GM18505 (cell line): ENCODE measurements around the gene LHFPL2.

ENCODE experiments used
- ATAC-seq: cut with Tn5 transposase; IDR thresholded peaks from one replicate; pipeline ENCODE4 v1.9.1; 2021; ENCODE audit not compliant: unreplicated experiment
- POLR2A ChIP-seq: IDR thresholded peaks from 4 replicates; pipeline ENCODE4 v1.6.1; 2011; ENCODE audit warnings: borderline replicate concordance; ENCODE audit not compliant: insufficient read depth, insufficient read length; ENCODE audit errors: extremely low read depth

LHFPL2 gene

DNA sequence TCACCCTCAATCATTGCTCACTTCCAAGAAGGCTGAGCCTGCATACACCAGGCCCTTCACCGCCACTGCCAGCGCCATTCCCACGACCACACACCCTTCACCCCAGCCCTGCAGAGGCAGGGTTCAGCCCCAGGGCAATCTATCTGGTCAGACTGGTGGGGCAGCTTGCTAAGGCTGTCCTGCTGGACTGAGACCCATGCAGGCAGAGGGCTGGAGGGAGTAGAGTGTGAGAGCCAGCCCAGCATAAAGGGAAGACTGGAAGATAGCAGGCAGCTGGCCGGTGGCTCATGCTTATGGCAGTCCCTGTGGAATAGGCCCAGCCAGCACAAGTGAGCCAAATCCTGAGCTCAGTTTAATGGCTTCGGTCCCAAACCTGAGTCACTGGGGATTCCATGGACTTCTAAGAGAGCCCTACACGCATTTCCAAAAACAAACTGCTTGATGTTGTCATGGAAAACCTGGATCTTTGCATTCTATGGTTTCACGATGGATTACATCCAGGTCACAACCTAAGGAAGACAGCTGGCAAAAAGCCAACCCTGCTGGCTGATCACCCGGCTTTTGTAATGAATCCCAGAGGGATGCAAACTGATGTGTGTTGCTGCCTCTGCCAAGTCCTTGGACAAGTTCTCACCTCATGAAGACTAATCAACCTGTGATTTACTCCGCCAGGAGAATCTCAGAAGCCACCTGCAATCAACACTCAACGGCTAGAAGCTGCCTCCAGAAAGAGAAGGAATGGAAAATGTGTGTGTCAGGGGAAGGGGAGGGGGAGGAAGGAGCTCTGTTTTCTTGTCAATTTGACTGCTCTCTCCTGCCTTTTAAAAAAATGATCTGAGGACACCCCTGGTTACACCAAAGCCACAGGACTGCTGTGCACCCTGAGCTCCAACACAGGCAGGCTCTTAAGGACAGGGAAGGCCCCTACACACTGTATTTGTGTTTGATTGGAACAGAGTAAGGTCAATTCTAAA is 143.6 kb downstream of the LHFPL2 start:
- no peak for TF ChIP-seq POLR2A

GRCh38 chr5:78503958-78504653 is 144.5 kb downstream of the LHFPL2 start:
- TF ChIP-seq POLR2A, result no peak

More for the DNA sequence above, 143.6 kb downstream of the LHFPL2 start:
- no peak for ATAC-seq

DNA sequence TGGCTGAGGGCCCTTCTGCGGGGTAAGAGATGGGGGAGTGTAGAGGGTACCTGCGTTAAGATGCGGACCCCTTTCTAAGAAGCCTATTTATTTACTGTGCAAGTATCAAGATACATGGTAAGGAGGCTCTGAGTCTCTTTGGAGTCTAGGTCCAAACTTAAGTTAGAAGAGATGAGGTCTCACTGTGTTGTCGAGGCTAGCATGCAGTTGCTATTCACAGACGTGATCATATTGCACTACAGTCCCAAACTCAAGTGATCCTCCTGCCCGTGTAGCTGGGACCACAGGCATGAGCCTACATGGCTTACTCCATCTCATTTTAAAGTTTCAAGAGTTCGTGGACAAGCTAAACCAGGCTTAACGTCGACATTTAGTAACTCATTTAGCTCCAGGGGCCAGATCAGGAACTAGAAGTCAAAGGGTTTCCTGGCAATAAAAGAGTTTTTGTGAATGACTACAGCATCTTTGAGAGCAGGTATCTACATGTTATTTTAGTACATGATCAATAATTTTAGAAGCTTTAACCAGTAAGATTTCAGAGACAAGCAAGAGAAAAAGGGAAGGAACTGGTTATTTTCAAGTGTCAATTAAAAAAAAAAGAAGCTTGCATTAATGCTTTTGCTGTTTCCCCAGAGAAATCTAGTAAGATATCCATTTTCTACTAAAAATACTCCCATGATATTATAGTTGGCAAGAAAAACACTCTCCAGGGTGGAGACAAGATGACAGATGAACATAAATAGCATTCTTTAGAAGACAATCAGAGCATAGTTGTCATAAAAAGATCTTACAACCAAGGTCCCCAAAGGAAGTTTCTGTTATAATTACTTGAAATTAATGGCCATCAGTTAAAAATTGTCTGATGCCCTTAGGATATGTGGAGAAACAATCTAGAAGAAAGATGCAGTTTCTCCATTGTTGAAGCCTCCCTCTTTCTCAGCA is 146.9 kb downstream of the LHFPL2 start:
- ATAC-seq, result no peak
- no peak for TF ChIP-seq POLR2A

More at GRCh38 chr5:78503958-78504653, 144.5 kb downstream of the LHFPL2 start:
- ATAC-seq, result no peak

GRCh38 chr5:78500871-78501270 is 147.7 kb downstream of the LHFPL2 start:
- TF ChIP-seq POLR2A, result no peak
- ATAC-seq, result no peak

GRCh38 chr5:78500028-78500427 is 148.5 kb downstream of the LHFPL2 start:
- TF ChIP-seq POLR2A, result no peak
- ATAC-seq, result no peak

DNA sequence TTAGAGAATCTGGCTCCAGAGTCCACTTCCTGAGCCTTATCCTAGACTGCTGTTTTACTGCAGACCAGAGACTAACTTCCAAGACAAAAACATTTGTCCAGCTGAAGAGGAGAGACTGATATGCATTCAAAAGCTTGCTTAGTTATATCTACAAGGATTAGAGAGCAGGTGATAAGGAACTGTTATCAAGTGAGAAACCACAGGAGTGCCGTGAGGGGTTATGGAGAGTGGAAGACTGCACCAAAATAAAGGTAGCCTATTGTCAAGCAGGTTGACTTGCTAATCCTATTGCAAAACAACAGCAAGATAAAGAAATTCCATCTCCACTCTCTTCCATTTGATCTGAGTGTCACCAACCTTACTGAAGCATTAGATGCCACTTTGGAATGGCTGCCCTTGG is 149.1 kb downstream of the LHFPL2 start:
- no peak for TF ChIP-seq POLR2A
- no peak for ATAC-seq

- ATAC-seq, result no peak
- TF ChIP-seq POLR2A, result no peak
Observed at GRCh38 chr5:78497573-78498533, 150.7 kb downstream of the LHFPL2 start.

- ATAC-seq, result no peak
- no peak for TF ChIP-seq POLR2A
Observed at GRCh38 chr5:78496373-78496772, 152.2 kb downstream of the LHFPL2 start.

GRCh38 chr5:78495800-78496199 is 152.8 kb downstream of the LHFPL2 start:
- no peak for TF ChIP-seq POLR2A
- no peak for ATAC-seq

- ATAC-seq, result no peak
Observed at GRCh38 chr5:78492650-78493049, 155.9 kb downstream of the LHFPL2 start.

GRCh38 chr5:78492224-78492623 is 156.3 kb downstream of the LHFPL2 start:
- ATAC-seq, result no peak
- TF ChIP-seq POLR2A, result no peak

More at GRCh38 chr5:78492650-78493049, 155.9 kb downstream of the LHFPL2 start:
- TF ChIP-seq POLR2A, result no peak
